ENCODE measurements around the gene LMNA.
"Not testable (repeated sequence)": the region's sequence is repeated elsewhere in the genome, so short reads cannot be mapped to it uniquely, and the experiment has no call there.

The LMNA gene

GRCh38 chr1:156114101-156114918 is at the start of gene LMNA:
Gene LMNA (plus strand): TSS chr1:156114711. CDS start chr1:156114919, 208 bp downstream.
- TF ChIP-seq, protein P1, sequence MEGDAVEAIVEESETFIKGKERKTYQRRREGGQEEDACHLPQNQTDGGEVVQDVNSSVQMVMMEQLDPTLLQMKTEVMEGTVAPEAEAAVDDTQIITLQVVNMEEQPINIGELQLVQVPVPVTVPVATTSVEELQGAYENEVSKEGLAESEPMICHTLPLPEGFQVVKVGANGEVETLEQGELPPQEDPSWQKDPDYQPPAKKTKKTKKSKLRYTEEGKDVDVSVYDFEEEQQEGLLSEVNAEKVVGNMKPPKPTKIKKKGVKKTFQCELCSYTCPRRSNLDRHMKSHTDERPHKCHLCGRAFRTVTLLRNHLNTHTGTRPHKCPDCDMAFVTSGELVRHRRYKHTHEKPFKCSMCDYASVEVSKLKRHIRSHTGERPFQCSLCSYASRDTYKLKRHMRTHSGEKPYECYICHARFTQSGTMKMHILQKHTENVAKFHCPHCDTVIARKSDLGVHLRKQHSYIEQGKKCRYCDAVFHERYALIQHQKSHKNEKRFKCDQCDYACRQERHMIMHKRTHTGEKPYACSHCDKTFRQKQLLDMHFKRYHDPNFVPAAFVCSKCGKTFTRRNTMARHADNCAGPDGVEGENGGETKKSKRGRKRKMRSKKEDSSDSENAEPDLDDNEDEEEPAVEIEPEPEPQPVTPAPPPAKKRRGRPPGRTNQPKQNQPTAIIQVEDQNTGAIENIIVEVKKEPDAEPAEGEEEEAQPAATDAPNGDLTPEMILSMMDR (conservative IDR thresholded peaks at IDR 0.05): no peak
- peak within 1 kb of the TSS; percentile 76 for H3K27ac ChIP-seq

GRCh38 chr1:156065212-156065611 is 49.3 kb upstream of the LMNA start:
- TF ChIP-seq ZFX (IDR thresholded peaks at IDR 0.05): no peak
- TF ChIP-seq, protein P1 (conservative IDR thresholded peaks at IDR 0.05): no peak
- H3K27ac ChIP-seq: no peak overlapping the region

DNA sequence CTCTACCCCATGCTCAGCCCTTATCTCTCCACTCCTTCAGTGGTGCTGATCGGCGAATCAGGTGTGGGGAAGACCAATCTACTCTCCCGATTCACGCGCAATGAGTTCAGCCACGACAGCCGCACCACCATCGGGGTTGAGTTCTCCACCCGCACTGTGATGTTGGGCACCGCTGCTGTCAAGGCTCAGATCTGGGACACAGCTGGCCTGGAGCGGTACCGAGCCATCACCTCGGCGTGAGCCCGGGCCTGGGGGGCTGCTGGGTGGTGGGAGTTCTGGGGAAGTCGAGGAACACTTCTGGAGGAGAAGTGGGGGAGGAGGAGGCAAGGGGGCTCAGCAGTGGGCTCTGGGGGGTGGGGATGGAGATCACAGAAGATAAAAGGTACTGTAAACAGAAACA is 48.6 kb upstream of the LMNA start:
- TF ChIP-seq, protein P1 (conservative IDR thresholded peaks at IDR 0.05): no peak
- no peak for TF ChIP-seq ZFX (IDR thresholded peaks at IDR 0.05)
- no peak overlapping the region for H3K27ac ChIP-seq

GRCh38 chr1:156067262-156067661 is 47.2 kb upstream of the LMNA start:
- no peak for TF ChIP-seq ZFX (IDR thresholded peaks at IDR 0.05)
- TF ChIP-seq, protein P1 (conservative IDR thresholded peaks at IDR 0.05): no peak
- H3K27ac ChIP-seq: no peak overlapping the region

DNA sequence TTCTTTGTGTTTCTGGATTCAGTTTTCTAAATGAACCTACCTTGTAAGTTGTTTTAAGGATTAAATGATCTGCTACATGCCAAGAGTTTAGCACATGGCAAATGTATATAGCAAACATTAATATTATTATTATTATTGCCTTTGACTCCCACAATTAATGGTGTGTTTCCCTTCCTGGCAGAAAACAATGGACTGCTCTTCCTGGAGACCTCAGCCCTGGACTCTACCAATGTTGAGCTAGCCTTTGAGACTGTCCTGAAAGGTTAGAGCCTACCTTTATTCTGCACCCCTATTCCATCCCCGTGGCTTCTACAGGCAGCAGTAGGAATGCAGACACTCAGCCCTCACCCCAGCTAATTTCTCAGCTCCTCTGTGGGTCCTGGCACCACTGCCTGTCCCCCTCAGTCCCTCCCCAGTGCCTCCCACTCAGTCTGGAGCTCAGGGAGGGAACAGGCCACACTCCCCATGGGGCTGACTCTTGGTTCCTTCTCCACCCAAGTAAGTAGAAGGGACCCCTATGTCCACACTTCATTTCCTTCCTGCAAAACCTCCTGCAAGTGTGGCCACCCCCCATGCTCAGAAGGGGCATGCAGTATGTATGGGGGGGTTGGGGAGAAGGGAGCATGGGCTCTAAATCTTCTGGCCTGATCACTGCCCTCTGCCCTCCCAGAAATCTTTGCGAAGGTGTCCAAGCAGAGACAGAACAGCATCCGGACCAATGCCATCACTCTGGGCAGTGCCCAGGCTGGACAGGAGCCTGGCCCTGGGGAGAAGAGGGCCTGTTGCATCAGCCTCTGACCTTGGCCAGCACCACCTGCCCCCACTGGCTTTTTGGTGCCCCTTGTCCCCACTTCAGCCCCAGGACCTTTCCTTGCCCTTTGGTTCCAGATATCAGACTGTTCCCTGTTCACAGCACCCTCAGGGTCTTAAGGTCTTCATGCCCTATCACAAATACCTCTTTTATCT is 44.7 kb upstream of the LMNA start:
- no peak overlapping the region for H3K27ac ChIP-seq

DNA sequence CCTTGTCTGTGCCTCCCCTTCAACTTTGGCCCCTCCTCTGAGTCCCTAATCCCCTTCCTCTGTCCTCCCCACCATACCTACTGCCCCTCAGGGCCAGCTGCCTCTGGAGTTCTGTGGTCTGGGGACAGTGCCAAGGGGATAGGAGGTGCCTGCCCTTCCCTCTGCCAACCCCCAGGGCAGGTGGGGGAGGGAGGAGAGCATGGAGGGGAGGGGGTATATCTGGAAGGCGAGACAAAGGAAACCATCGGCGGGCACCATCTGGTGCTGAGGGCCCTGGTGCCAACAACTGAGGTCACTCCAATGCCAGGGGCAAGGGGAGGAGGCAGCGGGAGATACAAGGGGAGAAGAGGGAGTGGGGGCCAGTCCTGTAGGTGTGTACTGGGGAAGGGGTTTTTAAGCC is 44.0 kb upstream of the LMNA start:
- no peak overlapping the region for H3K27ac ChIP-seq
- no peak for TF ChIP-seq ZFX (IDR thresholded peaks at IDR 0.05)
- TF ChIP-seq, protein P1 (conservative IDR thresholded peaks at IDR 0.05): no peak

More for the DNA sequence above, 44.7 kb upstream of the LMNA start:
- TF ChIP-seq, protein P1 (conservative IDR thresholded peaks at IDR 0.05): no peak
- no peak for TF ChIP-seq ZFX (IDR thresholded peaks at IDR 0.05)

DNA sequence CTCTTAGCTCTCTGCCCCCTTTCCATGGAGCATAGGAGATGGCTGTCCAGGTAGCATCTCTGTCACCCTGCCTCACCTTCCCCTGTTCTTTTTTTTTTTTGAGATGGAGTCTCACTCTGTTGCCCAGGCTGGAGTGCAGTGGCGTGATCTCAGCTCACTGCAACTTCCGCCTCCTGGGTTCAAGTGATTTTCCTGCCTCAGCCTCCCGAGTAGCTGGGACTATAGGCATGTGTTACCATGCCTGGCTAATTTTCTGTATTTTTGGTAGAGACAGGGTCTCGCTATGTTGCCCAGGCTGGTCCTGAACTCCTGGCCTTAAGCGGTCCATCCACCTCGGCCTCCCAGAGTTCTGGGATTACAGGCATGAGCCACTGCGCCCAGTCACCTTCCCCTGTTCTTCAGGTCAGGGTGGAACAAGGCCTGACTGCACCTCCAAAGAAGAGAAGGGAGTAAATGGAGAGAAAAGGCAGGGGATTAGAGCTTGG is 43.1 kb upstream of the LMNA start:
- not testable (repeated sequence) for H3K27ac ChIP-seq

All from C4-2B (cell line).